Measurements from ENCODE around the gene BTN2A1. TPM values are rescaled to one million over a fixed set of nuclear protein-coding genes. Genes with fewer than 3 reads are reported as not detected.
"Not testable (repeated sequence)": the region's sequence is repeated elsewhere in the genome, so short reads cannot be mapped to it uniquely, and the experiment has no call there.

The BTN2A1 gene
- total and polyA plus RNA-seq, 10 of the 15 experiments (the other 5 are each of a cell fraction or from before 2014, with no cell fraction given): 8.2 to 28.0 (median 15.8) TPM

DNA sequence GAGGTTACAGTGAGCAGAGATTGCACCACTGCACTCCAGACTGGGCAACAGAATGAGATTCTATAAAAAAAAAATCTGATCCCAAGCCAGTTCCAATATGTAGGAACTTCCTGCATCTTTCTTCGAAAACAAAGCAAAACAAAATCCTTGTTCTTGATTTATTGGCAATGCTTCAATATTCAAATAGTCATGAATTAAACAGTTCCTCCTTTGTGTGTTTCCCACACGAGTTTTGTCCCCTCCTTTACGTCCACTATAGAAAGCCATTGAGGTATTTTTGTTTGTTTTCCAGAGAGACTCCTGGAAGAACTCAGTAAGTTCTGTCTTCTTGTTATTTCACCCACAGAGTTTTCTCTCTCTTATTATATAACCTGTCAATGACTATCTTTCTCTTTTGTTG, 49.9 kb downstream of the BTN2A1 start:
- TF ChIP-seq ETV6 (conservative IDR thresholded peaks at IDR 0.05 in 1 of 2, IDR thresholded peaks at IDR 0.05 in 1 of 2; ENCODE audit: borderline replicate concordance in 1 of 2, low read depth in 1 of 2) (no peak), ESRRA (IDR thresholded peaks at IDR 0.05; ENCODE audit: low read length) (no peak), ZBTB11 (CRISPR knock-in tag; IDR thresholded peaks at IDR 0.05) (no peak), SMAD5 (IDR thresholded peaks at IDR 0.05; ENCODE audit: low read depth) (no peak), ZBED1 (IDR thresholded peaks at IDR 0.05; ENCODE audit: borderline replicate concordance) (no peak), ZNF217 (IDR thresholded peaks at IDR 0.05) (no peak), RUNX3 (IDR thresholded peaks at IDR 0.05; ENCODE audit: low read length) (no peak), NFYA (IDR thresholded peaks at IDR 0.05; ENCODE audit: borderline replicate concordance, low read depth, low read length) (no peak)
- intact Hi-C loops (cut with micrococcal nuclease; ENCODE audit: unreplicated experiment): no loop called here
- RAD21 ChIA-PET (ENCODE audit: unreplicated experiment): no interaction called here
- CTCF ChIA-PET: interaction anchor here (0.6 kb wide), 1 partner anchor 20 kb away, joined by 3 read pairs; no protein-coding TSS in a partner anchor
- H3K9me3 ChIP-seq (replicated peaks; ENCODE audit: control insufficient read depth, insufficient read depth, low read length): no peaks in the 10 kb centered on the region
- no peak overlapping the region for H3K27ac ChIP-seq (ENCODE audit: control insufficient read depth, insufficient read depth)
- no peak for ATAC-seq
- H3K4me1 ChIP-seq (ENCODE audit: control insufficient read depth, insufficient read depth, low read length): no peaks in the 10 kb centered on the region
- in situ Hi-C loops (cut with MboI): no loop called here
- WGBS (ENCODE audit: insufficient coverage, insufficient replicate concordance, low lambda C conversion rate, missing lambda C conversion rate): 36% methylated on average over 3 of the region's 3 CpGs
- no peak overlapping the region for H3K4me2 ChIP-seq (ENCODE audit: control insufficient read depth, insufficient read depth)
- POLR2A ChIA-PET: no interaction called here
- no peaks in the 10 kb centered on the region for H3K79me2 ChIP-seq (ENCODE audit: control insufficient read depth, insufficient read depth, low read length)
- no peak overlapping the region for H3K9ac ChIP-seq (ENCODE audit: control insufficient read depth, insufficient read depth, low read length)
- H2AFZ ChIP-seq (ENCODE audit: control insufficient read depth, low read depth, low read length): no peak overlapping the region
- BruUV-seq (replicated peaks): no TSS peak
- no peak overlapping the region for H3K4me3 ChIP-seq
- H3K27me3 ChIP-seq (replicated peaks in 1 of 2; ENCODE audit: control insufficient read depth in 2 of 2, insufficient read depth in 2 of 2, low read length in 1 of 2): no peaks in the 10 kb centered on the region
- no peak for DNase-seq (ENCODE audit: low read depth, low spot score)
- FAIRE-seq: no peak
- no peaks in the 10 kb centered on the region for H4K20me1 ChIP-seq (ENCODE audit: control insufficient read depth, insufficient read depth)
- no peaks in the 10 kb centered on the region for H3K36me3 ChIP-seq (ENCODE audit: control insufficient read depth in 2 of 2, insufficient read depth in 2 of 2, low read length in 1 of 2)
- SMC1A ChIA-PET (ENCODE audit: uncharacterized antibody, unreplicated experiment): no interaction called here

- BruUV-seq (replicated peaks); FAIRE-seq; H2AFZ ChIP-seq (ENCODE audit: control insufficient read depth, low read depth, low read length); H3K79me2 ChIP-seq (ENCODE audit: control insufficient read depth, insufficient read depth, low read length); SMC1A ChIA-PET (ENCODE audit: uncharacterized antibody, unreplicated experiment); ATAC-seq; in situ Hi-C loops (cut with MboI); intact Hi-C loops (cut with micrococcal nuclease; ENCODE audit: unreplicated experiment); H3K4me1 ChIP-seq (ENCODE audit: control insufficient read depth, insufficient read depth, low read length); H3K36me3 ChIP-seq (ENCODE audit: control insufficient read depth in 2 of 2, insufficient read depth in 2 of 2, low read length in 1 of 2); RAD21 ChIA-PET (ENCODE audit: unreplicated experiment); H3K9me3 ChIP-seq (replicated peaks; ENCODE audit: control insufficient read depth, insufficient read depth, low read length); H3K4me3 ChIP-seq; H3K27ac ChIP-seq (ENCODE audit: control insufficient read depth, insufficient read depth); H3K4me2 ChIP-seq (ENCODE audit: control insufficient read depth, insufficient read depth); H3K9ac ChIP-seq (ENCODE audit: control insufficient read depth, insufficient read depth, low read length); DNase-seq (ENCODE audit: low read depth, low spot score); H4K20me1 ChIP-seq (ENCODE audit: control insufficient read depth, insufficient read depth); H3K27me3 ChIP-seq (replicated peaks in 1 of 2; ENCODE audit: control insufficient read depth in 2 of 2, insufficient read depth in 2 of 2, low read length in 1 of 2): not testable (repeated sequence)
- WGBS (ENCODE audit: insufficient coverage, insufficient replicate concordance, low lambda C conversion rate, missing lambda C conversion rate): 70% methylated on average over 8 of the region's 8 CpGs
- ChIA-PET CTCF (interaction anchor here (0.6 kb wide), 1 partner anchor 85 kb away, joined by 3 read pairs; no protein-coding TSS in a partner anchor), POLR2A (interaction anchor here (0.6 kb wide), 3 partner anchors 15 to 303 kb away, joined by 3 to 4 read pairs (median 3); no protein-coding TSS in a partner anchor)
Measured at GRCh38 chr6:26511033-26511432, 53.3 kb downstream of the BTN2A1 start.

Data from GM12878 (cell line).